ENCODE data around the gene LMNTD2.
"Not testable (repeated sequence)": the region's sequence is repeated elsewhere in the genome, so short reads cannot be mapped to it uniquely, and the experiment has no call there.

Gene LMNTD2

DNA sequence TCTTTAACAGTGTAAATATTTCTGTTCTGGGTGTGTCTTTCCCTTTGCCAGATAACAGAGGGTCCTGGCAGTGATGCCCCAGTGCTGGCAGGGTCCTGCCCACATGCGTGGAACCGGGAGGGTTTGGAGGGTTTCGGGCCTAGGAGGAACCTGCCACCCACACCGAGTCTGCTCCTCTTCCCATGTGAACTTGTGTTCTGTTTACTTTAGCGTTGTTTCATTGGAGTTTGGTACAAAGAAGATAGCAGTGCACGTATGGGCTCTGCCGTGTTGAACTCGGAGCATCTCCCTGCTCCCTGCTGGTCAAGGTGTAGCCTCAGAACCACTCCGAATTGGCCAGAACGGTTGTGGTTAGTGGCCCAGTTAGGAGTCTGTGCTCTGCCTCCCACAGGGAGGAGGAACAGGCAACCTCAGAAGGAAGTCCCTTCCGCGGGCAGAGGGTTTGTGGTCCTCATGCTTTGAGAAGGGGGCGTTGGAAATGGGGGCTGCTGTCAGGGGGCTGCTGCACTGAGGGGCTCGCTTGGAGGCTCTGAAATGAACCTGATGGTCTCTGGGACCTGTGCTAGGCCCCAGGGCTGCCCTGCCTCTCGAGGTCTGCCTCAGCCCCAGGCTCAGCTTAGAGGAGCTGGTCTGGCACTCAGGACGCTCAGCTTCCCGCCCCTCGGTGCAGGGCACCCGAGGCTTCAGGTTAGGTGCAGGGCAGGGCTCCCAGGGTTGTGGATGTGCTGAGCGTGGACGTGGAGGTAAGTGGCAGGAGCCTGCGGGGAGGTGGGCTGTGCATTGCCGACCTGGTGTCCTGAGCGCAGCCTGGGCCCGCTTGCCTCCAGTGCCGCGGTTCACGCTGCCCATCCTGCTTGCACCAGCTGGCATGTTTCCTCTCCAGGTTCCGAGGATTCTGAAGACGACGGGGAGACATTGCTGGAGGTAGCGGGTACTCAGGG is 26.1 kb upstream of the LMNTD2 start:
- no peak for DNase-seq

DNA sequence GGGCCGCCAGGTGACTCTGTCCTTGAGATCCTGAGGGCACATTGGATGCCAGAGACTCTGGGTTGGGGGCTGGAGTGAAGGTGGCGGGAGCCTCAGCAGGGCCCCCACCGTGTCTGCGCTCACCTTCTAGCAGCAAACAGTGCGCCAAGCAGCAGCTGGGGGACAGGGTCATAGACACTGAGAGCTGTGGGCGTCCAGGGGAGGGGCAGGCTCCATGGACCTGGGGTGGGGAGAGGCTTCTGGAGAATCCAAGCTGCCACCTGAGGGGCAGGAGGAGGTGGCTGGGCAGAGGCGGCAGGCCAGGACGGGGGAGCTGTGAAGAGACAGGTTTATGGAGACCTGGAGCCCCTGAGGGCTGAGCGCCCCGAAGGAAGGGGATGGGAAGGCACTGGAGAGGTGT is 23.7 kb upstream of the LMNTD2 start:
- DNase-seq = no peak

DNA sequence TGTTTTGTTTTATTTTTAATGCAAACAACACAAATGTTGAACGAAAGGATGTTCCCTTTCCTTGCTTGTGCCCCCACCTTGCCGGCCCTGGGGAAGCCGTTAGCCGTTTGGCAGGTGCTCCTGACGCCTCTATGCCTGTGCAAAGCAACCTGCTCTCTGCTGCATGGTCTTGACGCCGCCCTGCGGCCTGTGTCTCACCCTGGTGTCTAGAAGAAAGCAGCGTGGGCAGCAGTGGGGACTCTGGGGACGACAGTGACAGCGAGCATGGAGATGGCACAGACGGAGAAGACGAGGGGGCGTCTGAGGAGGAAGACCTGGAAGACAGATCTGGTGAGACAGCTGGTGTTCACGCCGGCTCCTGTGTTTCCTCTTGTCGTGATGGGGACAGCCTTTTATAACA is 21.2 kb upstream of the LMNTD2 start:
- no peak for DNase-seq

DNA sequence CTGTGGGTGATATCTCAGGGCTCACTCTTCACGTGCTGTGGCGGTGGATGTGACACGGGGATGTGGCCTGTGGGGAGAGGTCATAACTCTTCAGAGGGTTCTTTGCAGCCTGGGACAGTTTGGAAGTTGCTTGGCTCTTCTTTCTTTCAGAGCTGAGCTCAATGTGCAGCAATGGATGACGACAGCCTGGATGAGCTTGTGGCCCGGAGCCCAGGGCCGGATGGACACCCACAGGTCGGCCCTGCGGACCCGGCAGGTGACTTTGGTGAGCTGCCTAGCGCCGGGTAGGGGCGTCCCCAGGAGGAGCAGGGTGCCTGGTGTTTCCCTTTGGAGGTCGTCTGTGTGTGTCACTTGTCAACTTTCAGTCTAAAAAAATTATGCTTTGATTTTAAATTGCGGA is 20.8 kb upstream of the LMNTD2 start:
- DNase-seq = no peak

DNA sequence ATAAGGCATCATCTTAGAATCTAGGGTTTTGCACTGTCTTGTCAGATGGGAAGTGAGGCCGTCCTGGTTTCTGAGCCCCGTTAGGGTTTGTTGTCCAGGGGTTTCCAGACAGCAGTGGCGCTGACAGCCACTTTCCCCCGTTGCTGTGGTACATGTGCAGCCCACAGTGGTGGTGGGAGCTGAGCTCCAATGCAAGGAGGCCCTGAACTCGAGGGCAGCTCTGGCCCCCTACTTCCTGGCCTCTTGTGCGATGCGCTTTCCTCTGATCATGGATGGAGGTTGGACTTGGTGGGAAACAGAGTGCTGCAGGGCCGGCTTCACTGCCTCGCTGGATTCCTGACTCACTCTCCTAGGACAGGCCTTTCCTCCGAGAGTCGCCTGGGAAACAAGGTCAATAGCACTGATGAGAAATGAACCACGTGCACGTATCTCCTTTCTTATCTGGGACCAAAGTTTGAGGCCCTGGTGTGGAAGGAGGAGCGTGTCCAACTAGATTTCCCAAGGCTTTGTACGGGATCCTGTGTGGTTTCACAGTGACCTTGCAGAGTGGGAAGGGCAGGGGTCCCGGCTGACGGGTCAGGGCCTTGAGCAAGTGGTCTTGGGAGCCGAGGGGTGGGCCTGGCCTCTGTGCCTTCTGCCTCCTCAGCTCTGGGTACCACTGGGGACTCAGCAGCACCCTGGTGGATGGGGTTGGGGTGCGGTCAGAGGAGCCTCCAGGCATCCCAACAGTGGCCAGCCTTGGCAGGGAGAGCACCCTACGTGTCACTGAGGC is 19.5 kb upstream of the LMNTD2 start:
- no peak for DNase-seq

DNA sequence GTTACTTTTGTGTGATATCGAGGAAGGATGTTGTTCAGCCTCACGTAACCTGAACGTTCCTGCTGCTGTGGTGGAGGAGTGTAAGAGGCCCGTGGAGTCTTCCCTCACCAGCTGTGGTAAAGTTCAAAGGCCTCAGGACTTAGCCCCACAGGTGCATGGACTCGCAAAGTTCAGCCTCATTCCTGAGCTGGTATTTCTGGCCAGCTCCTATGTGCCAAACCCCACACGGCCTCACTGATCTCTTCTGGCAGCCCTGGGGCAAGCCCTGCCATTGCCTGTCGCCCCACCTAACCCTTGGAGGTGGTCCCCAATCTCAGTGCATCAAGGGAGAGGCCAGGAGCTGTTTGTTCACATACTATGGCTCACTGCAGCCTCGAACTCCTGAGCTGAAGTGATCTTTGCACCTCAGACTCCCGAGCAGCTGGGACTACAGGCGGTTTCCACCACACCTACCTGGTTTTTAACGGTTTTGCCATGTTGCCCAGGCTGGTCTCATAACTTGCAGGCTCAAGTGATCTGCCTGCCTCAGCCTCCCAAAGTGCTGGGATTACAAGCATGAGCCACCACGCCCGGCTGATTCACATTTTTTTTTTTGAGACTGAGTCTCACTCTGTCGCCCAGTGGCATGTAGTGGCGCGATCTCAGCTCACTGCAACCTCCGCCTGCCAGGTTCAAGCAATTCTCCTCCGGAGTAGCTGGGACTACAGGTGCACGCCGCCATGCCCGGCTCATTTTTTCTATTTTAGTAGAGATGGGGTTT is 17.9 kb upstream of the LMNTD2 start:
- no peak for DNase-seq

DNA sequence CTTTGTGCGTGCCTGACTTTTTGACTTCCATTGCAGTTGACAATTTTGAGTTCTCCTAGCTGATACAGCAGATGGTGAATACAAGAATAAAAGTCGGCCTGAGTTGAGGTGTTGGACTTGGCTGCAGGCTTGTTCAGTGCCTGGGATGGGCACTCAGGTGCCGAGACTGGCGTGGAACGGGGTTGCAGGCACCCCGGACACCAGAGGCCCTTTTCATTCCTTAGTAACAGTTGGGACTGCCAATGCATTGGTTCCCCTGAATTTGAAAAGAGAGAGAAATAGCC is 17.0 kb upstream of the LMNTD2 start:
- no peak for DNase-seq

DNA sequence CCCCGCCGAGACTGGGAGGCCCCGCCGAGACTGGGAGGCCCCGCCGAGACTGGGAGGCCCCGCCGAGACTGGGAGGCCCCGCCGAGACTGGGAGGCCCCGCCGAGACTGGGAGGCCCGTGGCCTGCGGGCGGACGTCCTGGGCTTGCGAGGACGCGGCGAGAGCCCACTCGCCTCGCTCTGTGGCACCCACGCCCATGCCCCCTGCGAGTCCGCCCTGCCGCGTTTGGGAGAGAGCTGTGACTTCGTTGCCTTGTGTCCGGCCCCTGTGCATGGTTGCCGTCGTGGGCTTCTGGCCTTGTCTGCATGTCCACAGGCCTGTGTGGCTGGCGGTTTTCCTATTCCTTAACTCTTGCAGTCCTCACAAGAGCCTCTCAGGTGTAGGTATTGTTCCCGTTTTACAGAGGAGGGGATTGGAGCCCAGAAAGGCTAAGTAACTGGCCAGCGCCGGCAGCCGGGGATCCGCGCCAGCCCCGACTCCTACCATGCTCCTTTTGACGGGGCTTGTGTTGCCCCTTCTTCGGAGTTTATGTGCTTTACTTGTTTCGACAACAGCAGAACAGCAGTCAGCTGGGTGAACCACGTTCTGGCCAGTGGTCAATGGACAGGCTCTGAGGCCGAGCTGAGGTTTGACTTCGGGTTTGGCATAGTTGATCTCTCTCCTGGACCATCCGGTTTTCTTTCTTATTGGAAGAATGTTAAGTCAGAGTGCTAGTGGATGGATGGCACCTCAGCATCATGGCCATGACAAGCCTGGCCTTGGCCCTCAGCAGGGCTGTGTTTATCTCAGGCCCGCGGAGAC is 16.5 kb upstream of the LMNTD2 start:
- no peak for DNase-seq

DNA sequence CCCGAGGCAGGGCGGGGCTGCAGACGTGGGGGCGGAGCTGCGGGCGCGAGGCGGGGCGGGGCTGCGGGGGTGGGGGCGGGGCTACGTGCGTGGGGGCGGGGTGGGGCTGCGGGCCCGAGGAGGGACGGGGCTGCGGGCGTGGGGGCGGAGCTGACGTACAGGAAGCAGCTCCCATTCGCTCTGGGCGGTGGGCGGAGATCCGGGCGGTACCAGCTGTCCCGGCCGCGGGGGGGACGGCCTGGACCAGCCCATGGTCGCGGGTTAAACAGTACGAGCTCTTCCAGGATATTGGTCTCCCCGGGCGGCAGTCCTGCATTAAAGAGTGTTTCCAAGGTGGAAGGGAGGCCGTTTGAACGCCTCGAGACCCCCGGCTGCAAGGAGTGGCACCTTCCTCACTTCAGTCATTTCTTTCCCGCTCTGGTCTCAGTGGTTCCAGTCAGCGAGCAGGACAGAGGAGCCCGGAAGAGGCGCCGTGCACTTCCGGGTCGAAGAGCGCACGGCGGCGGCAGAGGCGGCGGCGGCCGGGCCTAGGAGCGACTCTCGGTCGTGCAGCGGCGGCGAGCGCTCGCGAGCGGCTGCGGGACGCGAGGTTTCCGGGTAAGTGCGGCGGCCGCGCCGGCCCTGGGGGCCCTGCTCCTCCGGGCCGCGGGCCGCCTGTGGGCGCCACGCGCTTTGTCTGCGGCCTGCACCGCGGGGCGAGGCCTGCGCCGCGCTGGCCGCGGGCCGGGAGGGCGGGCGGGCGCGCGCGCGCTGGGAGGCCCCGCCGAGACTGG is 15.6 kb upstream of the LMNTD2 start, which contains the start of gene PHRF1:
Gene PHRF1 (plus strand): TSS at position 475 of the 773 bp plus-strand sequence. CDS start 5,043 bp downstream, outside the sequence.
- peak; percentile 85 for DNase-seq

DNA sequence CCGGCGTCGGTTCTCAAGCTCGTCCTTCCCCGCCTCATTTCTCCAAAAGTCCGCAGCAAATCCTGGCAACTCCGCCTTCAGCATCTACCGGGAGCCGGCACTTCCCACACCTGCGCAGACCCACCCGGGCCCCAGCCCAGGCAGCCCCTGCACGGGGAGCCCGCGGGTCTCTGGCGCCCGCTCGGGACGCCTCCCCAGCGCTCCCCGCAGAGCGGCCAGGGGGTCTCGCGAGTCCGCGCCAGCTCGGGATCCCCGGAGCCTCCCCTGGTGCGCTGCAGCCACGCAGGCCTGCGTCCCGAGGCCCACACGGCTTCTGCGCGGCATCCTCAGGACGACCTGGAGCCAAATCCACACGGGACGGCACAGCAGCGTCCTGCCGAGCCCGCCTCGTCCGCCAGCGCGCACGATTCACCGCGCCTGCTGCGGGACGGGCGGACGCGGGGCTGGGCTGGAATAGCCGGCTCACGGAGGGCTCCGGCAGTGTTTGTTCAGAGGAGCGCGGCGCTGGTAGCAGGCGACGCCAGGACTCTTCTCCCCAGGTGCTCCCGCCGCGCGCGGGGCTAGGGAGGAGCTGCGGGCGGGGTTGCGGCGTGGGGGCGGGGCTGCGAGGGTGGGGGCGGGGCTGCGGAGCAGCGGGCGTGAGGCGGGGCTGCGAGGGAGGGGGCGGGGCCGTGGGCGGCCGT is 14.9 kb upstream of the LMNTD2 start:
- peak; percentile 80 for DNase-seq

DNA sequence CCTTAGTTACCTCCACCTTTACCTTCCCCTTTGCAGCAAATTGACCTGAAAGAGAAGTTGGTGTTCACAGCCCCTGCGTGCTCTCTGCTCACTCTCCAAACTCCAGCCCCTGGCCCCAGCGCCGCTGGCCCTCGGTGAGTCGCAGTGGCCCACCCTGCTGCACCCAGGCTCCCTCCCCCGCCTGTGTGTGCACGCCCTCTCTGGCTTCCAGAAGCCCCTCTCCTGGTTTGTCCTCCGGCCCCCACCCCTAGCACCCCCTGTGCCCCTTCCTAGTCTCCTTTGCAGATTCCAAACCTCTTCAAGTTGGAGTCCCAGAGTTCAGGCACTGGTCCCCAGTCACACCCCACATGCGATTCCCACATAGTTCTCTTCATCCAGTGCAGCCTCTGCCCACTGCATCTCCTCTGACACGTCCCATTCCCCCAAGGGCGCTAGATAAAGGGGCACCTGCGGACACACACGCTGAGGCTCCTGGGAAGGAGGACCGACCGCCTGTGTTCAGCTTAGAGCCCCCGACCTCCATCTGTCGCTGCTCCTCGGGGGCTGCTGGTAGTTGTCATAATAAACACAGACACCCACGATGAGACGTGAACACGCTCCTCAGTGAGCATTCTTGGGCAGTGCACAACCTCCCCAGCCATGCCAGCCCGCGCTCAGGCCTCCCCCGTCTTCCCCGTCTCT is 14.2 kb upstream of the LMNTD2 start:
- no peak for DNase-seq

DNA sequence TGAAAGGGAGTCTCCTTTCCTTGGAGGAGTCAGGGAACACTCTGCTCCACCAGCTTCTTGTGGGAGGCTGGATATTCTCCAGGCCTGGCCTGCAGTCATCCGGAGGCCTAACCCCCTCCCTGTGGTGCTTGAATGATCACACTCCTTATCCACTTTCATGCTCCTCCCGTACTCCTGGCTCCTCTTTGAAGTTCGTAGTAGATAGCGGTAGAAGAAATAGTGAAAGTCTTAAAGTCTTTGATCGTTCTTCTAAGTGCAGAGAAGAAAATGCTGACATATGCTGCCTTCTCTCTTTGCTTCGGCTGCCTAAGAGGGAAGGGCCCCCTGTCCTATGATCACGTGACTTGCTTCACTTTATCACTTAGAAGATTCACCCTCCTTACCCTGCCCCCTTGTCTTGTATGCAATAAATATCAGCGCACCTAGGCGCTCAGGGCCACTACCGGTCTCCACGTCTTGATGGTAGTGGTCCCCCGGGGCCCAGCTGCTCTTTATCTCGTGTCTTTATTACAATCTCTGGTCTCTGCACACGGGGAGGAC is 13.6 kb upstream of the LMNTD2 start:
- DNase-seq = not testable (repeated sequence)

DNA sequence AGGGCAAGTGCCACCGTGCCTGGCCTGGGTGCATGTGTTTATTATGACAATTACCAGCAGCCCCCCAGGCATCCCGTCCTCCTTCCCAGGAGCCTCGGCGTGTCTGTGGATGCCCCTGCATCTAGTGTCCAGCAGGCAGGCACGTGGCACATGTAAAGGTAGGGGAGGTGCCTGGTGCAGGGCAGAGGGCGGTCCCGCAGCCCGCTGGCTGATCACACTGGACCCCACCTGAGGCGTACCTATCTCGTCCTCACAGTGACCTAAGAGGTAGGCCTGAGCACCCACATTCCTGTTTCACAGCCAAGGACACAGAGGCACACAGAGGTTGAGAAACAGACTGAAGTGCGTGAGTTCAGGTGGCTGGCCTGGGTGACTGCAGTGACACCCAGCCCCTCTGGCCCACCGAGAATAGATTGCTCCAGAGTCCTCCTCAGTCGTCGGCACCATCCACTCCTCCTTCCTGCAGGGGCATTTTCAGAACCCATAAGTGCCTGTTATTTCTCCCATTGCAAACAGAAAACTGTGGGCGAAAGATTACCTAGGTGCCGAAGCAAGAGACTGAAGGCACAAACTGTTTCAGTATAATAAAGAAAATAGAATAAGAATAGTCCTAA is 12.7 kb upstream of the LMNTD2 start:
- no peak for DNase-seq

DNA sequence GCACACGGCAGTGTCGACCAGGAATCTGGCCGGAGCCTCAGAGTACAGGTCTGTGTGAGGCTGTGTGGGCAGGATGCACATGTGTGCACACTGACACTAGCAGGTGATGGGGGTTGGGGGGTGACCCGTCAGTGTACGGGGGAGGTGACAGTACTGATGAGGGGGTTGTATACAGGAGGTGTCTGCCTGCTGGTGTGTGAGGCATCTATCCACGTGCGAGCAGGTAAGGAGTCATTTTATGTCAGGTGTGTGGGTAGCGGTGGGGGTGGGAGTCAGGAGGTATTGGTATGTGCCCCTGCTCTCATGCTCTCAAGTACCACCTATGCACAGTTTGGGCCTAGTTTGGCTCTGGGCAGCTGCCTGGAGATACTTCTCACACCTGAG is 11.3 kb upstream of the LMNTD2 start:
- no peak for DNase-seq

DNA sequence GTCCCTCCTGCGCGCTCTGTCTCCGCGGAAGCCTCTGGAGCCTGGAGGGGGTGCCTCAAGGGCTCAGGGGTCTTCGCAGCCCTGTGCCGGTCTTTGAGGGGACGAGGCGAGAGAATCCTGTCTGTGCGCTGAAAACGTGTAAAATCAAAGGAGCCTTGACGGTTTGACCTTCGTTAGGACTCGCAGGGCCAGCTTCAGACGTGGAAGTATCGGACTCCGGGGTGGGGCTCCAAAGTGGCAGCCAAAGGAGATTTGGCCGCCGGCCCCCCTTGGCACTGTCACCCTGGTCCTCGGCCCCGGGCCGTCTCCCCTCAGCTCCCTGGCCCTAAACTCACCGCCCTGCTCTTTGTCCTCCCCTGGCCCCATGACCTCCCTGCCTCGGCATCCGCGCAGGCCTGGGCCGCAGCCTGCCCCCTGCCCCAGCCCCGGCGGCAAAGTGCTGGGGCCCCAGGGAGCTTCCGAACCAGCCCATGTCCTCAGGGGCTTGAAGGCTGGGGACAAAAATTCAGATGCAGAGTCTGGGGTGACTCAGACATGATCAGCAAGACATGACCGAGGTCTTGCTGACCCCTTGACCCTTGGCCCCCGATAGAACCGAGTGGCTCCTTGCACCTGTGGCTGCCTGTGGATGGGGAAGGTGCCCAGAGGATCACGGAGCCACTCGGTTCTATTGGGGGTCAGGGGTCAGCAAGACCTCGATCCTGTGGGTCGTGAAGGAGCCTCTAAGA is 8.8 kb upstream of the LMNTD2 start:
- DNase-seq = no peak

DNA sequence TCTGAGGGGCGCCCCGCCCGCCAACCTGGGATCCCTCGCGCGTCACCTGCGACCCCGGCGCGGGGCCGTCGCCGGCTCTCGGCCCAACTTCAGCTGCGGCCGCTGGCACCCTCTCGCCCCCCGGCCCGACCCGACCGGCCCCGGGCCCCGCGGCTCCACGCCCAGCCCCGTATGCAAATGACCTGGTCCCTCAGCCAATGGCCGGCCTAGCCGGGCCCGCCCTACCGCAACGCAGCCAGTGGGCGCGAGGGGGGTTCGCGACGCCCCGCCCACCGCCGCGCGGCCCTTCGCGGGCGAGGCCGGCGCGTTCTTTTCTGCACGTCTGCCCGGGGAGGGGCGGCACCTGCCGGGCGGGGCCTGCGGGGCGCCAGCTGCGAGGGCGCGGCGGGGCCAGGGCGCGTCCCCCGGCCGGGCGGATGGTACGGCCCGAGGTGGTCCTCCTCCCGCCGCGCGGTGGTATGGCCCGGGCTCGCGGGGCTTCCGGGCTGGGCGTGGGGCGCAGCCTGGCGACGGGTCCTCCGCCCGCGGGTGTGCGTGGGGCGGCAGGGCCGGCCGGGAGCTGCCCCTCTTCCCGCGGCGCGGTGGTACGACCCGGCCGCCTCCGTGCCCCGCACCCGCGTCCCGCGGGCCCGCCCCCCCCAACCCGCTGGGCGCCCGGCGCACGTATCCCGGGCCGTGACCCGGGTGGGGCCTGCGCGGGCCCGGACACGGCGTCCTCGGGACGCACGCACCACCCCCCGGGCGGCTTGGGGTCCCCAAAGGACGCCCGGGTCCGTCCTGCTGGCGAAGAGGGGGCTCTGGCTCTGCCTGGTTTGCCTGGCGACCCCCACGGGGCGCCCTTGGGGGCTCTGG is 8.0 kb upstream of the LMNTD2 start:
- peak; percentile 85 for DNase-seq

DNA sequence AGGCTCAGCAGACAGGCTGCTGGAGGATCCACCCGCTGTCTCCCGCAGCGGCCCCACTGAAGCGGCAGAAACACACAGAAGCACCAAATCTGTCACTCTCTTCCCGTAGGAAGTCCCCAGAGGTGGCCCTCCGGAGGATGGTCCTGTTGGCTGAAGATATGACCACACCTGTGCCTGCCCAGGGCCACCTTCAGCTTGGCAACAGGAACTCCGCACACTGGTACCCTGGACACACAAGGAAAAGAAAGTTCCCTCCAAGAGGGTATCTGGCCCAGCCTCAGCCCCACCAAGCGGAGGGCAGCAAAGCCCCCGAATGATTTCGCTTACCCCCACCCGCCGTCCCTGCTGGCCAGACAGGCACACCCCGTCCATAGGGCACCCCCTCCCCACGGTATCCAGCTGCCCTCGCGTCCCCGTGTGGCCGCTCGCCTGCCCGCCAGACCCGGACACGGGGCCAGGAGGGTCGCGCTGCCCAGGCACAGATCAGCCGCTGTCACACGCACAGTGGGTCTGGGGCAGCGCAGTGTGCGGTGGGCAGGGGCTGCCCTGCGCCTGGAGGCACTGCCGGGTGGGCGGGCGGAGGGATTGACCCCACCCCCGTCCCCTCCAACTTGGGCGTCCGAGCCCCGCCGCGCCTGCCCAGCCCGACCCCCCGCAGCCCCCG is 7.2 kb upstream of the LMNTD2 start:
- DNase-seq = no peak
